Adrenal gland (tissue), 12 donors: ENCODE data around the gene LUM. TPM values are rescaled to one million over a fixed set of nuclear protein-coding genes. Genes with fewer than 3 reads are reported as not detected.

Experiments
- DNase-seq, 7 donors: peaks; one replicate each; pipeline ENCODE4 v3.0.0-alpha.2; 2019 to 2020
- H3K27ac ChIP-seq, 5 donors: fragments of 200-600 bp; sonication (generic) in 4 of 5; 1 replicate in 3 of 5; 2 replicates in 2 of 5; pipeline versions ENCODE4 v1.5.1 to v1.8.0; 2016 to 2020; ENCODE audit warnings: mild to moderate bottlenecking in 1 of 5
- H3K27me3 ChIP-seq: fragments of 200-600 bp; 2 replicates; pipeline ENCODE4 v1.8.0; 2021
- H3K36me3 ChIP-seq, 2 donors: fragments of 200-600 bp; replicated peaks in 1 of 2; 1 replicate in 1 of 2; 2 replicates in 1 of 2; pipeline versions ENCODE4 v1.5.1 to v1.8.0; 2018 to 2022
- H3K4me1 ChIP-seq, 2 donors: fragments of 200-600 bp; replicated peaks in 1 of 2; 1 replicate in 1 of 2; 2 replicates in 1 of 2; pipeline versions ENCODE4 v1.5.1 to v1.8.0; 2018 to 2021
- H3K4me3 ChIP-seq, 4 donors: fragments of 200-600 bp; sonication (generic) in 3 of 4; one replicate each; pipeline ENCODE4 v1.5.1; 2016 to 2018
- H3K9me3 ChIP-seq, 3 donors: fragments of 200-600 bp; sonication (generic) in 1 of 3; replicated peaks in 1 of 3; 1 replicate in 2 of 3; 2 replicates in 1 of 3; pipeline versions ENCODE4 v1.5.1 to v1.8.0; 2016 to 2021
- POLR2A ChIP-seq, 2 donors: fragments of 450-650 bp; IDR thresholded peaks; one replicate each; pipeline ENCODE4 v1.6.1; 2017; ENCODE audit warnings: antibody characterized with exemption in 2 of 2, mild to moderate bottlenecking in 2 of 2, moderate library complexity in 1 of 2
- WGBS, 4 donors: extraction: QIAGEN DNeasy Blood & Tissue Kit in 2 of 4; methylation state at CpG; one replicate each; pipeline versions ENCODE4 v1.1.5 to v1.1.7; 2013 to 2017; 5-methylcytosine and 5-hydroxymethylcytosine counted together
- intact Hi-C, 2 donors: fragments of 100-400 bp; cut with DNase I; formaldehyde crosslinking; loops; one replicate each; pipeline versions ENCODE4 v1.14.1 to v1.15.0; 2022 to 2023
- polyA plus RNA-seq, 3 donors: library from polyadenylated mRNA; stranded (reverse); fragments of 200-250 nt in 2 of 3; fragments of 350-450 nt in 1 of 3; fragmentation: Illumina TruSeq in 1 of 3; extraction: RNeasy Lipid Tissue Mini Kit (QIAGEN cat#74804) in 1 of 3; gene quantifications; one replicate each; pipeline ENCODE4 v1.2.3, GENCODE V29; 2013 to 2014
- total RNA-seq, 9 donors: library from RNA; depleted of rRNA in 4 of 9; stranded (reverse); fragments of >200 nt in 4 of 9; fragments of 120-200 nt in 1 of 9; fragmentation: NEBNext Ultra II Directional in 1 of 9; extraction: Animal tissue kit (Norgen Biotek cat#: 25700) in 1 of 9; gene quantifications; one replicate each; pipeline versions ENCODE4 v1.1.0 to v1.2.4, GENCODE V29; 2013 to 2023
- TF ChIP-seq, protein P1 (sequence below), 6 experiments: fragments of 450-650 bp in 4 of 6; fragments of 200-600 bp in 2 of 6; sonication (generic) in 1 of 6; IDR thresholded peaks; 1 replicate in 5 of 6; 2 replicates in 1 of 6; pipeline versions ENCODE4 v1.5.1 to v1.8.0; 2016 to 2021; ENCODE audit warnings: antibody characterized with exemption in 6 of 6, mild to moderate bottlenecking in 2 of 6, moderate library complexity in 1 of 6
- donor health status: healthy with polysubstance abuse.
- donor health status: Bipolar disorder and iron deficiency.
- donor health status: DM: yes; HTN: yes; CAD: no.
- donor health status: DM: no; HTN: no; CAD: no.
- donor health status: DM: no; HTN: no; CAD: no.
- donor health status: DM: yes; HTN: yes; CAD: no.

Gene LUM
- total and polyA plus RNA-seq, 12 donors = 68.2 to 1,150 (median 385) TPM

DNA sequence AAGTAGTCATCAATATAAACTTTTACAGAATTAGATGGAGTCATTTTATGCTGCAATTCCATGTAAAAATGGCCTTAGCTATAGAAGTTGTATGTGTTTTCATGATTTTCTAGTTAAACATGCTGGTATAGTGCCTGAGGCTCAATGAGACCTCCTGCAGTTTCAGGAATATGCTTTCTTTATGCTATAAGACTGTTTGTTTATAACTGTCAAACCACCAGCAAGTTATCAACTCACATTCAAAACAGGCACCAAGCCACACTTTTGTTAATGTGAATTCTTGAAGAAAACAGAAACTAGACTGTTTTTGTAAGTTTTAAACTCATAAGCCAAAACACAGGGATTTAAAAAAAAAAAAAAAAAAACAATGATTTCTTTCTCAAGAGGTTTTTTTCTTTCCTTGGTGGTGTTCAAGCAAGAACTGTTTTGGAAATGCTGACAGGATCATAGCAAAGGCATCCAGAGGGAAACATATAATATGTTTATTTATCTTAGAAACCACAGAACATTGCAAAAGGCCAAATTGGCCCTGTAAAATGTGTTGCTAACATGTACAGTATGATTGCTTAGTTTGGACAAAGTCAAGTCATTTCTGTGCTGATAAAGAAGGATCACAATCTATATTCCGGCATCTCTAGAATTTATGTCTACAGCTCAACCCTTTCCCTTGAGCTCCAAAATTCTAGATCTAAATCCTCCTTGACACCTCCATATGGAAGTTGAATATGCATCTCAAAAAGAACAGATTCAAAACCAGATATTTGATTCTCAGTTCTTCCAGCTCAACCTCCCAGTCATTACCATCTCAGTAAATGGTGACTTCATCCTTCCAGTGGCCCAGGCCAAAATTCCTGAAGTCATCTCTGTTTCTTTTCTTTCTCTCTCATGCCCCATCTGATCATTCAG is 29.0 kb upstream of the LUM start:
- intact Hi-C loops = no loop called here
- WGBS, 4 donors = 67 to 89% (median 79%) methylated on average over 1 of the region's 1 CpG
- Histone ChIP-seq H3K9me3 (no peaks in the 10 kb centered on the region), H3K4me3 (no peak overlapping the region), H3K27ac (no peak overlapping the region), H3K4me1 (peaks cover 0 to 7% of the 10 kb centered on the region in 2 donors), H3K36me3 (no peaks in the 10 kb centered on the region), H3K27me3 (no peaks in the 10 kb centered on the region)
- no peak for DNase-seq
- no peak for TF ChIP-seq POLR2A (IDR thresholded peaks at IDR 0.05)
- TF ChIP-seq, protein P1, sequence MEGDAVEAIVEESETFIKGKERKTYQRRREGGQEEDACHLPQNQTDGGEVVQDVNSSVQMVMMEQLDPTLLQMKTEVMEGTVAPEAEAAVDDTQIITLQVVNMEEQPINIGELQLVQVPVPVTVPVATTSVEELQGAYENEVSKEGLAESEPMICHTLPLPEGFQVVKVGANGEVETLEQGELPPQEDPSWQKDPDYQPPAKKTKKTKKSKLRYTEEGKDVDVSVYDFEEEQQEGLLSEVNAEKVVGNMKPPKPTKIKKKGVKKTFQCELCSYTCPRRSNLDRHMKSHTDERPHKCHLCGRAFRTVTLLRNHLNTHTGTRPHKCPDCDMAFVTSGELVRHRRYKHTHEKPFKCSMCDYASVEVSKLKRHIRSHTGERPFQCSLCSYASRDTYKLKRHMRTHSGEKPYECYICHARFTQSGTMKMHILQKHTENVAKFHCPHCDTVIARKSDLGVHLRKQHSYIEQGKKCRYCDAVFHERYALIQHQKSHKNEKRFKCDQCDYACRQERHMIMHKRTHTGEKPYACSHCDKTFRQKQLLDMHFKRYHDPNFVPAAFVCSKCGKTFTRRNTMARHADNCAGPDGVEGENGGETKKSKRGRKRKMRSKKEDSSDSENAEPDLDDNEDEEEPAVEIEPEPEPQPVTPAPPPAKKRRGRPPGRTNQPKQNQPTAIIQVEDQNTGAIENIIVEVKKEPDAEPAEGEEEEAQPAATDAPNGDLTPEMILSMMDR (IDR thresholded peaks at IDR 0.05) = no peak

DNA sequence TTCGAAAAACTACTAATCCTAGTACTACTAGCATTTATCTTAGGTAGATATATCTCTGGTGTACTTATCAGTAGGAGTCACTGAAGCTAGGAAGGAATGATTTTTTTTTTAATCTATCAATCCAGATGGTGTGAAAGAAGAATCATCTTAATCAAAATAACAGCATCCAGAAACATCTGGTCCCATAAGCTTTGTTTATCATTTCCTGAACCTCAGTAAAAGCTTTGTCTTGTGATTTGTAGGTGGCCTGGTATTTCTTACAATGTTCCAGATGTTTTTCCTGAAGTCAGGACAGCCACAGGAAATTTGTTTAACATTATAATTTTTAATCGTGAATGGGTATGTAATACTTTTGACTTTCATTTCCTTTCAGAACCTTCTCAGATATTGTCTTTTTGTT is 28.0 kb upstream of the LUM start:
- TF ChIP-seq POLR2A (IDR thresholded peaks at IDR 0.05) = no peak
- TF ChIP-seq, protein P1 (IDR thresholded peaks at IDR 0.05) = no peak
- Histone ChIP-seq H3K9me3 (no peaks in the 10 kb centered on the region), H3K4me1 (peaks cover 0 to 7% of the 10 kb centered on the region in 2 donors), H3K4me3 (no peak overlapping the region), H3K27ac (peak overlapping the region in 1 of 5 donors; percentile 2), H3K27me3 (no peaks in the 10 kb centered on the region), H3K36me3 (no peaks in the 10 kb centered on the region)
- no peak for DNase-seq
- 46 to 61% (median 54%) methylated on average over 2 of the region's 2 CpGs for WGBS, 4 donors
- intact Hi-C loops = no loop called here

DNA sequence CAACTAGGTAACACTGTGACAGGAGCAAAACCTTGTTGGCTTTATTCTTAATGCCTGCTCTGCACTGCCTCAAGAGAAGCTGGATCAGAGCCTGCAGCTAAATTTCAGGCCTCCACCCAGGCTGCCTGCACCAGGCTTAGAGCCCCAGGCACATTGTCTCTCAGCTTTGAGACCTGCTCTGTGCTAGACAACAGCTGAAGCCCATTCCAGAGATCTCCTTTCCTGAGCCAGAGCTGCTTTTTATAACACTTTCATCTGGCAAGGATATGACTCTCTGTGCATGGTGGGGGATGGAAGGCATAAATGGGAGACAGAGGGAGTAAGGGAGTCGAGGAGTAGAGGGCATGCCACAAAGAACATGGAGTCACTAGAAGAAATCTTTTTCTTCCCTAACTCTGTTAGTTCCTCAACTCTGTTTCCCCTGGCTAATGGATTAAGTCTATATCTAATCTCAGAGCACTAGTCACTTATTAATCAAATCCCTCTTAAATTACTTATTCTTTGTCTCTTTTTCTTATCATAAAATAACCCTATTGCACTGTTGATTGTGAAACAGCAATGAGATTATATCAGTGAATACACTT is 27.1 kb upstream of the LUM start:
- DNase-seq = no peak
- Histone ChIP-seq H3K4me1 (peaks cover 0 to 7% of the 10 kb centered on the region in 2 donors), H3K4me3 (no peak overlapping the region), H3K36me3 (no peaks in the 10 kb centered on the region), H3K27me3 (no peaks in the 10 kb centered on the region), H3K9me3 (no peaks in the 10 kb centered on the region), H3K27ac (peak overlapping the region in 2 of 5 donors; percentile 2 to 7)
- intact Hi-C loops = no loop called here
- WGBS, 4 donors = 33 to 56% (median 49%) methylated on average over 1 of the region's 1 CpG
- TF ChIP-seq POLR2A (IDR thresholded peaks at IDR 0.05) = no peak
- TF ChIP-seq, protein P1 (IDR thresholded peaks at IDR 0.05) = no peak

DNA sequence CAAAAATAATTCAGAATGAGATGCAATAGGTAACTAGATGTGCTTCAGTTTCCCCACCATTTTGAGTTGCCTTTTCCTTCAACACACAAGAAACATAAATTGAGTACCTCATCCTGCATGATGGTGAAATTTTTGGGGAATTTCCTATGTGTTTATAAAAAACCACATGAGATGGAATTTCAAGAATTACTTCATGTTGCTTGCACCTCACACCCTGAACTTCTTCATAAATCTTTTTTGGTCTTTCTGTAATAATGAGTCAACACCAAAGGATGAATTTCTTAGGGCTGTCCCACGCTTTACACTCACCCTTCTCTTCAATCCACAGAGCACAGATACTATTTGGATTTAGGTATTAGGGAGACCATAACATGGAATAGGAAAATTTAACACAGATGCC is 22.6 kb upstream of the LUM start:
- no peak for DNase-seq
- no peaks in the 10 kb centered on the region for H3K36me3 ChIP-seq
- H3K4me1 ChIP-seq = no peaks in the 10 kb centered on the region
- intact Hi-C loops = no loop called here
- 79 to 96% (median 83%) methylated on average over 1 of the region's 1 CpG for WGBS, 4 donors
- no peak overlapping the region for H3K27ac ChIP-seq
- no peaks in the 10 kb centered on the region for H3K27me3 ChIP-seq
- no peaks in the 10 kb centered on the region for H3K9me3 ChIP-seq
- no peak overlapping the region for H3K4me3 ChIP-seq
- TF ChIP-seq, protein P1 (IDR thresholded peaks at IDR 0.05) = no peak
- no peak for TF ChIP-seq POLR2A (IDR thresholded peaks at IDR 0.05)
